GM19239 (cell line): ENCODE data around the gene FLVCR1.
"Not testable (repeated sequence)": the region's sequence is repeated elsewhere in the genome, so short reads cannot be mapped to it uniquely, and the experiment has no call there.

ENCODE experiments used
- DNase-seq: peaks from one replicate; pipeline ENCODE4 v3.0.0; 2011; ENCODE audit warnings: low spot score; ENCODE audit not compliant: insufficient read length
- FAIRE-seq: peaks from 2 replicates; lab custom pipeline; 2011; peaks lifted over from hg19 to GRCh38; lab: Jason Lieb, UNC

The FLVCR1 gene

GRCh38 chr1:212858461-212859265 lies 588 bp downstream of the FLVCR1 start:
- FAIRE-seq: no peak
- DNase-seq: no peak

- FAIRE-seq: no peak
- no peak for DNase-seq
Measured at GRCh38 chr1:212860713-212861581, 2.9 kb downstream of the FLVCR1 start.

GRCh38 chr1:212862111-212862690 lies 4.1 kb downstream of the FLVCR1 start:
- no peak for DNase-seq
- no peak for FAIRE-seq

GRCh38 chr1:212863345-212863744 lies 5.3 kb downstream of the FLVCR1 start:
- not testable (repeated sequence) for FAIRE-seq, DNase-seq

DNA sequence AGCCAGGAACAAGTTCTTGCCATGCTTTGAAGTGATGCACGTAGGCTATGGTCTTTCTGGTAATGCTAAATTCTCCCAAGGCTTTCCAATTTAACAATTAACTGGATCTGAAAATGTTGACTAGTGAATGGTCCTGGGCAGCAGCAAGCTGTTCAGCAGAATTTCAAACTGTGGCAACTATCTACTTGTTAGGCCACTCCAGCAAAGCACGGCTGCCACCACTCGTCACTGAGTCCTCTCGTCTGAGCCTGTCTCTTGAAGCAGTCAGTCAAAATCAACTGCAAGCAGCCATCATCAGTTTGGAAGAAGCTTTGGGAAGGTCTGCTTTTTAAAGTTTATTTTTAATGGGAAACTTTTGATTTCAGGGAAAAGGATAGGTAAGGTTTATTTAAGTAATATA lies 6.1 kb downstream of the FLVCR1 start:
- FAIRE-seq (no peak), DNase-seq (no peak)

- FAIRE-seq (no peak), DNase-seq (no peak)
Measured at GRCh38 chr1:212867192-212867591, 9.1 kb downstream of the FLVCR1 start.

GRCh38 chr1:212871976-212872375 lies 13.9 kb downstream of the FLVCR1 start:
- peak; percentile 26 for FAIRE-seq
- no peak for DNase-seq

- DNase-seq: no peak
- FAIRE-seq: peak; percentile 95
Measured at GRCh38 chr1:212873518-212873917, 15.4 kb downstream of the FLVCR1 start.

DNA sequence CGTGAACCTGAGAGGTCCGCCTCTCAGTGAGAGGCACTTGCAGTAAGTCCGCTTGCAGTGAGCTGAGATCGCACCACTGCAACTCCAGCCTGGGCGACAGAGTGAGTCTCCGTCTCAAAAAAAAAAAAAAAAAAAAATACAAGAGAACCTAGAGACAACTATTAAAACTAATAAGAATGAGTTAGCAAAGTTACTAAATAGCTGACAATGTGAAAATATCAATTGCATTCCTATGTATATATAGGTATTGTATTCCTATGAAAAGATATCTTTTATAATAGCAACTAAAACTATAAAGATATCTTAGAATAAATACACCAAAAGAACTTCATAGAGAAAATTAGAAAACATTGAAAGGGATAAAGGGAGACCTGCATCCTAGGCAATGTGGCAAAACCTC lies 20.3 kb downstream of the FLVCR1 start:
- FAIRE-seq: no peak
- DNase-seq: no peak

DNA sequence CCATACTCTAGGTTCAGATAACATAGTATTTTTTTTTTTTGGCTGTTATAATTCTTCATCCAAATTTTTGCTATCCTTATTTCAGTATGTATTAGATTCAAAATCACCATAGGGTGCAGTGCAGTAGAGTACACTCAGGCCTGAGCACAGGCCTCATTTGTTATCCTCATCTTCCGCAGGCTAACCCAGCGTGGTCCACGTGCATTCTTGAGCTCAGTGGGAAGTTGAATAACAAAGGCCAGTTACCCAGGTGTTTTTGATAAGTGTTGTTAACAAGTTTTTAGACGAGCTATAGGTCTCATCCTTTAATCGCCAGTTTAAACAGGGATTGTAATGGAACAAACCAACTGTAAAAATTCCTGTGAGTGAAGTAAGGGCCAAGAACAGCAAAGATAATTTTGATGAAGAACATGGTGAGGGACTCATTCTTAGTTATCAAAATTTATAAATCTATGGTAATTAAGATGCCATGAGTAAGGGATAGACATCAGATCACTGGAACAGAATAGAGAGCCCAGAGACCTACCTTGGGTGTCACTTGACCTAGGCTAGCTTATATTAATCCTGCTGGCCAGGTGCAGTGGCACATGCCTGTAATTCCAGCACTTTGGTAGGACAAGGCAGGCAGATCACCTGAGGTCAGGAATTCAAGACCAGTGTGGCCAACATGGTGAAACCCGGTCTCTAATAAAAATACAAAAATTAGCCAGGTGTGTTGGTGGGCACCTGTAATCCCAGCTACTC lies 22.0 kb downstream of the FLVCR1 start:
- DNase-seq (no peak), FAIRE-seq (no peak)

GRCh38 chr1:212884592-212884991 lies 26.5 kb downstream of the FLVCR1 start:
- FAIRE-seq (no peak), DNase-seq (no peak)

DNA sequence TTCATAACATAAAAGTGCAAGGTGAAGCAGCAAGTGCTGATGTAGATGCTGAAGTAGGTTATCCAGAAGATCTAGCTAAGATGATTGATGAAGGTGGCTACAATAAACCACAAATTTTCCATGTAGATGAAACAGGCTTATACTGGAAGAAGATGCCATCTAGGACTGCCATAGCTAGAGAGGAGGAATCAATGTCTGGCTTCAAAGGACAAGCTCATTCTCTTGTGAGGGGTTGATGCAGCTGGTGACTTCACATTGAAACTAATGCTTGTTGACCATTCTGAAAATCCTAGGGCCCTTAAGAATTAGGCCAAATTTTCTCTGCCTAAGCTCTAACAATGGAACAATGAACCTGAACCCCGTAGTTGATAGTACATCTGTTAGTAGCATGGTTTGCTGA lies 34.0 kb downstream of the FLVCR1 start:
- FAIRE-seq (no peak), DNase-seq (no peak)

GRCh38 chr1:212899845-212900244 lies 41.8 kb downstream of the FLVCR1 start:
- FAIRE-seq (no peak), DNase-seq (no peak)

DNA sequence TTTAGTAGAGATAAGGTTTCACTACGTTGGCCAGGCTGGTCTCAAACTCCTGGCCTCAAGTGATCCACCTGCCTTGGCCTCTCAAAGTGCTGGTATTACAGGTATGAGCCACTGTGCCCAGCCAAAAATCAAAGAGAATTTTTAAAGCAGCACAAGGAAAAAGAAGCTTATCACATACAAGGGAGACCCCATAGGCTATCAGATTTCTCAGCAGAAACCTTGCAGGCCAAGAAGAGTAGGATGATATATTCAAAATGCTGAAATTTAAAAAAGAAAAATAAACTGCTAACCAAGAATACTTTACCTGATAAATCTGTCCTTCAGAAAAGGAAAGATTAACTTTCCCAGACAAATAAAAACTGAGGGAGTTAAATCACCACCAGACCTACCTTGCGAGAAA lies 43.2 kb downstream of the FLVCR1 start:
- FAIRE-seq (no peak), DNase-seq (no peak)

- FAIRE-seq: no peak
- no peak for DNase-seq
Measured at GRCh38 chr1:212902054-212902453, 44.0 kb downstream of the FLVCR1 start.

GRCh38 chr1:212903664-212904063 lies 45.6 kb downstream of the FLVCR1 start:
- FAIRE-seq: no peak
- no peak for DNase-seq

GRCh38 chr1:212908071-212908470 lies 50.0 kb downstream of the FLVCR1 start:
- not testable (repeated sequence) for DNase-seq, FAIRE-seq

- DNase-seq (no peak), FAIRE-seq (no peak)
Measured at GRCh38 chr1:212908971-212909370, 50.9 kb downstream of the FLVCR1 start.

DNA sequence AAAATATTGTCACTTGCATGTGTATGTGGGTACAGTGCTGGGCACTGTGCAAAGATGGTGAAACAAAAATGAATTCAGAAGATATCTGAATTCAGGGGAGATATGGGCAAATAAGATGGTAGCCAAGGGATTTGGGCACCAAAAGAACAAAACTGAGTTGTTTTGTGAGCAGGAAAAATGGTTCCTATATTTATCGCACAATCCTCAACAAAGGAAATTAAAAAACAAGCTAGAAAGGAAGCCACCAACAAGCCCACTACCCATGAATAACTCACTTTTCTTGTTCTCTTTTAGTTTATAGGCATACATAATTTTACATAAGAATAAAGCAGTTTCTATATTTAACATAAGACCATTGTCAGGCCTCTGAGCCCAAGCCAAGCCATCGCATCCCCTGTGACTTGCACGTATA lies 51.6 kb downstream of the FLVCR1 start:
- FAIRE-seq (no peak), DNase-seq (no peak)

GRCh38 chr1:212910213-212910612 lies 52.1 kb downstream of the FLVCR1 start:
- DNase-seq, FAIRE-seq: not testable (repeated sequence)
